Activated T-cell treated with anti-CD3 and anti-CD28 coated beads for 4 hours (primary cell): Measurements from ENCODE around the gene PCK2.

Source experiments
- DNase-seq: peaks from one replicate; pipeline ENCODE4 v3.0.0-alpha.2; 2020

The PCK2 gene

GRCh38 chr14:24062216-24062980 is 31.7 kb upstream of the PCK2 start:
- DNase-seq, result no peak

DNA sequence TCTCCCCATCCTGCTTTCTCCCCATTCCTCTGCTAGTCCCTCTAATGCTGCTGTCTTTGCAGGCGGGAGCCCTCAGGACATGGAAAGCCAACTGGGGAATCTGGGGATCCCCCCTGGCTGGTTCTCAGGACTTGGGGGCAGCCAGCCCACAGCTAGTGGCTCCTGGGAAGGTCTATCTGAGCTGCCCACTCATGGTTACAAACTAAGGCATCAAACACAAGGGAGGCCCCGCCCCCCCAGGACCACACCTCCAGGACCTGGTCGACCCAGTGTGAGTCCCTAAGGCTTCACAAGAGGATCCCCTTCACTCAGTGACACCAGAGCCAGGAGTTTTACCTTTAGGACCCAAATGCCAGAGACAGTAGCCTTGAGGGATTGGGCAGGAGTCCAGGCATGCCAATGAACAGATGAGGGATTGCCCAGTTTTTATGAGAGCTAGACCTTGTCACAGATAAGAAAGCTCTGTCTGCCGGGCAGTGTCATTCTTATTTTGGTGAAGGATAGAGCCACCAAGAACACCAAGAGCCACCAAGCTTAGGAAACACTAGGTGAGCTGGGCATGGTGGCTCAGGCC is 30.8 kb upstream of the PCK2 start:
- no peak for DNase-seq

GRCh38 chr14:24064091-24064795 is 29.9 kb upstream of the PCK2 start:
- no peak for DNase-seq

DNA sequence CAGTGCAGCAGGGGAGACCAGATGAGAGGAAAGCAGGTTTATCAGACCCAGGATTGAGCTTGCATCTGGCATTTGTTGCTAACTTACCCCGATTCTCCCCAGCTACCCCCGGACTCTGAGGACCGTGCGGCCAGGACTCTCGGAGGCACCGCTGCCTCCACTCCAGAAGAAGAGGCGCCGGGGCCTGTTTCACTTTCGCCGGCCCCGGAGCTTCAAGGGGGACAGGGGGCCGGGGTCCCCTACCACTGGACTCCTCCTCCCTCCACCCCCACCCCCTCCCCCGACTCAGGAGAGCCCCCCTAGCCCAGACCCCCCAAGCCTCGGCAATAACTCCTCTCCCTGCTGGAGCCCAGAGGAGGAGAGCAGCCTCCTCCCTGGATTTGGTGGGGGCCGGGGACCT is 29.3 kb upstream of the PCK2 start:
- DNase-seq, result no peak

GRCh38 chr14:24065408-24065807 is 28.7 kb upstream of the PCK2 start:
- DNase-seq, result no peak

DNA sequence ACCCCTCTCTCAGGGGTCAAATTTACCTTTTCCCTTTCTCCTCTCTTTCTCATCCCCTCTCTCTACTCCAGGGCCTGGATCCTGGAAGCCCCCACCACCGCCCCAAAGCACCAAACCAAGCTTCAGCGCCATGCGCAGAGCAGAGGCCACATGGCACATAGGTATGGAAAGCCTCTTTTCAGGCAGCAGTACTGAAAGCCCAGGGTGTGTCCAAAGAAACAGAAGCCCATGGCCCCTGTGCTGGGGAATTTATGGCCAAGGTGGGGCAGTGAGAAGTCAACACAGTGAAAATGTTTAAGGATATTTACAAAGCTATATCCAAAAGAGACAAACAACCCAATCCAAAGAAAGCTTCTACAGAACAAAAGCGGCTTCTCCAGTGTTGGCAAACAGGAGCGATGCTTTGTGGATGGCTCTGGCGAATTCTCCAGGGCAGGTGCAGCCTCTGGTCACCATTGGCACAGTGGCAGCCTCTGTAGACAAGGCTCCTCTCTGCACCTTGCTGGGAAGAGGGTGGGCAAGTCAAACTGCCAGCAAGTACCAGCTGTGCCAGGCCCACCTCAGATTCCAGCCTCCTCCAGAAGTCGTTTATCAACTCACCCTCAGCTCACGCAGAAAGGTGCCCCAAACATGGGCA is 27.5 kb upstream of the PCK2 start:
- no peak for DNase-seq

DNA sequence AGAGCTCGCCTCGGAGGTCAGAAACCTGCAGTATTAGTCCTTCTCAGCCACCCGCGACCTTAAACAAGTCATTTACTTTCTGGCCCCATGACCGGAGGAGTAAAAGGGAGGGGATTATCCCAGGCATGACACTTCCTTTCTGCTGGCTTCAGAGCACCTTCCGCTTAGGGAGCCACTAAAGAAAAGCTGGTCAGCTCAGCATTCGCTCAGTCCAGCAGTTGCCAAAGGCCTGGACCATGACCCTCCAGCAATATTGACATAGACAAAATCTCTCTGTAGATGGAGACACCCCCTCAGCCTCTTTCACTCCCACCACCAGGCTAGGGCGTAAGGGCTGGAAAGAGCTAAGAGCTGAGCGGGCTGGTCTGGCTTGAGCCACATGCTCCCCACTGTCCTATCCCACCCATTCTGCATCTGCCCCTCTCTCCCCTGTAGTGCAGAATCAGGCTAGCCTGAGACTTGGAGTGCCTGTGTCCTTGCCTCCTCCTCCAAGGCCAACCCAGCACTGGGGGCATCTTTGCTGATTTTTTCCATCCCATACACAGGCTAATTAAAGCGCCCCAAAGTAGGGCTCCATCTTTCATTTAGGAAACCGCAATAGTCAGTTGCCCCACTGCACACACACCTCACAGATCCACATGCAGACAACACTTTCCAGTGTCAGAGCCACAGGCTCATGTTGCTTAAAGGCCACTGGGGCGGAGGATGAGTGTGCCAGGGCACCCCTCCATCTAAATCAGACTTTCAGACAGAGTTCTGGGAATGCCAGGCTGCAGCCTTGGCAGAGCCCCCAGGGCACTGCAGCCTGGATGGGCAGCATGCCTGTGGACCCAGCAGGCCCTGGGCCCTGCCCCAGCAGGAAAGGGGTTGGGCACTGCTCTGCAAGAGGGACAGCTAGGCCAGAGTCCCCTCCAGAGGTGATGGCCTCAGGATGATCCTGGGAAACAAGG is 26.7 kb upstream of the PCK2 start:
- DNase-seq, result no peak

GRCh38 chr14:24068711-24069410 is 25.2 kb upstream of the PCK2 start:
- no peak for DNase-seq

DNA sequence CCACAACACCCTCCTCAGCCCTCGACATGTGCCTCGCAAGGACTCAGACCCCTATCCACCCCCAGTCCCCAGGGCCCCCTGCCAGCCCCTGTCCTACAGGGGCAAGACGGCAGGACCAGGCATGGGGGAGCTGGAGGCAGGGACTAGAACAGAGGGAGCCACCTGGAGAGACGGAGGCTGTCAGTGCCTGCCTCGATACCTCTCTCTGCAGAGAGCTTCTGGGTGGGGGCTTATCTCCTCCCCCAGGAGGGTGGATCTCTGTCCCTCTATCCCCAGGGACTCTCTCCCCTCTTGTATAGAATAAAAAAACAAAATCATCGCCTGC is 24.7 kb upstream of the PCK2 start:
- DNase-seq, result no peak

- DNase-seq, result no peak
Observed at GRCh38 chr14:24070285-24071143, 23.6 kb upstream of the PCK2 start.

DNA sequence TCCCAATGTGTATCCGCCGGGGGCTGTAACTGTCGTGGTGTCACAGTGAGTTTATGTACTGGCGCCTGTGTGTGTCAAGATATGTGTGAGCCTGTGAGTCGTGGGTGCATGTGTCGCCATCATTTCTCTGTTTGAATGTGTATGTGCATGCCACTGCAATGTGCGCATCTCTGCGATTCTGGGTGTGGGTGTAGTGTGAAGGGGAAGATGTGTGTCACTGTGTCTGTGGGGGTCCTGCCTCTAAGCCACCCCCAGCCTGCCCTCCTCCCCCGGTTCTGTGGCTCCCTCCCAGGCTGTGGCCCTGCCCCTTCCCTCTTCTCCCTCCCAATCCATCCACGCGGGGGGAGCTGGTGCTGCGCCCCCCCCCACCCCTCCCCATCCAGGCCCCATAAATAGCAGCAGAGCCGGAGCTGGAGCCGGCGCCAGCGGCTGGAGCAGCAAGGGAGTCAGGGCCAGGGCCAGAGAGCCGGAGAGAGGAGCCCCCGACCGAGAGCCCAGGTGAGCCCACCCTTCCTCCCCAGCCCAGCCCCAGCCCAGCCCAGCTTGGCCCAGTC is 22.9 kb upstream of the PCK2 start, which contains the start of gene CPNE6:
CPNE6 (plus strand) TSS at position 419 of the 554 bp plus-strand sequence. CDS start 1,375 bp downstream, outside the sequence.
- DNase-seq, result no peak

GRCh38 chr14:24071836-24072430 is 22.2 kb upstream of the PCK2 start:
- no peak for DNase-seq

DNA sequence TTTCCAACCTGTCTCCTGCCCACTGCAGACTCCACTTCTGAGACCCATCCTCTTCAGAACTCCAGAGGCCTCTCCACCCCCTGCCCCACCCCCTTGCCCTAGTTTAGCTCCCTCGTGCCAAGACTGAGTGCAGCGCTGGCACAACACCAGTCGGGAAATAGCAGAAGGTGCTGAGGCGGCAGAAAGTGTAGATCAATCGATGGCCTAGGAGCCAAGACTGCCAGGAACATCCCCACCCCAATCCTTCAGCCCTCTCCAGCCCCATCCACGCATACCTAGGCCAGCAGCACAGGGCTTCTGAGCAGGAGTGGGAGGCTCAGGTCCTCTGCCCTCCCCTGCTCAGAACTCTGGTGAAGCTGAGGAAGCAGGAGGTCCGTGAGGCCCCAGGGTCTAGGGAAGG is 21.7 kb upstream of the PCK2 start:
- no peak for DNase-seq

- no peak for DNase-seq
Observed at GRCh38 chr14:24072881-24073877, 20.9 kb upstream of the PCK2 start.

GRCh38 chr14:24074625-24075484 is 19.3 kb upstream of the PCK2 start:
- DNase-seq, result no peak

GRCh38 chr14:24075485-24076301 is 18.4 kb upstream of the PCK2 start:
- DNase-seq, result no peak

DNA sequence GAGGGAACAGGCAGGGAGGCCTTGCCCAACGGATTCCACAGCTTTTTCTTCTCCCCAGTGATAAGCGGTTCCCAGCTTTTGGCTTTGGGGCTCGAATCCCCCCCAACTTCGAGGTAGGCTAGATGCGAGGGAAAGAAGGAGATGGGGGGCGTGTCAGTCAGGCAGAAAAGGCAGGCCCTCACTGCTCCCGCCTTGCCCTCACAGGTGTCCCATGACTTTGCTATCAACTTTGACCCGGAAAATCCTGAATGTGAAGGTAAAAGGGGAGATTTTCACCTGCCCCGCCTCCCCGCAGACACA is 17.9 kb upstream of the PCK2 start:
- DNase-seq, result no peak
